ENCODE results near the gene ZIC1. TPM values are rescaled to one million over a fixed set of nuclear protein-coding genes. Genes with fewer than 3 reads are reported as not detected.

ZIC1 gene
- total RNA-seq, 4 donors from 2014 or later, result 3.9 TPM; not detected in 3

GRCh38 chr3:147407114-147407497 is 2.1 kb upstream of the ZIC1 start:
- Histone ChIP-seq H3K27me3 (peaks cover 100% of the 10 kb centered on the region), H3K27ac (no peak overlapping the region), H3K36me3 (no peaks in the 10 kb centered on the region), H3K9me3 (no peaks in the 10 kb centered on the region), H3K4me1 (peaks cover 42% of the 10 kb centered on the region), H3K4me3 (no peak overlapping the region)
- TF ChIP-seq POLR2AphosphoS5 (IDR thresholded peaks at IDR 0.05), result no peak
- TF ChIP-seq POLR2A (IDR thresholded peaks at IDR 0.05), result no peak
- TF ChIP-seq, protein P1, sequence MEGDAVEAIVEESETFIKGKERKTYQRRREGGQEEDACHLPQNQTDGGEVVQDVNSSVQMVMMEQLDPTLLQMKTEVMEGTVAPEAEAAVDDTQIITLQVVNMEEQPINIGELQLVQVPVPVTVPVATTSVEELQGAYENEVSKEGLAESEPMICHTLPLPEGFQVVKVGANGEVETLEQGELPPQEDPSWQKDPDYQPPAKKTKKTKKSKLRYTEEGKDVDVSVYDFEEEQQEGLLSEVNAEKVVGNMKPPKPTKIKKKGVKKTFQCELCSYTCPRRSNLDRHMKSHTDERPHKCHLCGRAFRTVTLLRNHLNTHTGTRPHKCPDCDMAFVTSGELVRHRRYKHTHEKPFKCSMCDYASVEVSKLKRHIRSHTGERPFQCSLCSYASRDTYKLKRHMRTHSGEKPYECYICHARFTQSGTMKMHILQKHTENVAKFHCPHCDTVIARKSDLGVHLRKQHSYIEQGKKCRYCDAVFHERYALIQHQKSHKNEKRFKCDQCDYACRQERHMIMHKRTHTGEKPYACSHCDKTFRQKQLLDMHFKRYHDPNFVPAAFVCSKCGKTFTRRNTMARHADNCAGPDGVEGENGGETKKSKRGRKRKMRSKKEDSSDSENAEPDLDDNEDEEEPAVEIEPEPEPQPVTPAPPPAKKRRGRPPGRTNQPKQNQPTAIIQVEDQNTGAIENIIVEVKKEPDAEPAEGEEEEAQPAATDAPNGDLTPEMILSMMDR (IDR thresholded peaks at IDR 0.05), result no peak
- no peak for TF ChIP-seq EP300 (IDR thresholded peaks at IDR 0.05)
- 12% methylated on average over 17 of the region's 17 CpGs for WGBS
- no peak for DNase-seq (ENCODE audit: low spot score in 2 of 2)

GRCh38 chr3:147407498-147408187 is 1.5 kb upstream of the ZIC1 start:
- no peak for DNase-seq (ENCODE audit: low spot score in 2 of 2)
- no peak overlapping the region for H3K27ac ChIP-seq
- H3K9me3 ChIP-seq, result no peaks in the 10 kb centered on the region
- peaks cover 45% of the 10 kb centered on the region for H3K4me1 ChIP-seq
- peaks cover 100% of the 10 kb centered on the region for H3K27me3 ChIP-seq
- H3K4me3 ChIP-seq, result no peak overlapping the region
- no peaks in the 10 kb centered on the region for H3K36me3 ChIP-seq
- WGBS, result 25% methylated on average over 27 of the region's 27 CpGs
- TF ChIP-seq POLR2AphosphoS5 (IDR thresholded peaks at IDR 0.05), result no peak
- TF ChIP-seq POLR2A (IDR thresholded peaks at IDR 0.05), result no peak
- TF ChIP-seq, protein P1 (IDR thresholded peaks at IDR 0.05), result no peak
- TF ChIP-seq EP300 (IDR thresholded peaks at IDR 0.05), result no peak

DNA sequence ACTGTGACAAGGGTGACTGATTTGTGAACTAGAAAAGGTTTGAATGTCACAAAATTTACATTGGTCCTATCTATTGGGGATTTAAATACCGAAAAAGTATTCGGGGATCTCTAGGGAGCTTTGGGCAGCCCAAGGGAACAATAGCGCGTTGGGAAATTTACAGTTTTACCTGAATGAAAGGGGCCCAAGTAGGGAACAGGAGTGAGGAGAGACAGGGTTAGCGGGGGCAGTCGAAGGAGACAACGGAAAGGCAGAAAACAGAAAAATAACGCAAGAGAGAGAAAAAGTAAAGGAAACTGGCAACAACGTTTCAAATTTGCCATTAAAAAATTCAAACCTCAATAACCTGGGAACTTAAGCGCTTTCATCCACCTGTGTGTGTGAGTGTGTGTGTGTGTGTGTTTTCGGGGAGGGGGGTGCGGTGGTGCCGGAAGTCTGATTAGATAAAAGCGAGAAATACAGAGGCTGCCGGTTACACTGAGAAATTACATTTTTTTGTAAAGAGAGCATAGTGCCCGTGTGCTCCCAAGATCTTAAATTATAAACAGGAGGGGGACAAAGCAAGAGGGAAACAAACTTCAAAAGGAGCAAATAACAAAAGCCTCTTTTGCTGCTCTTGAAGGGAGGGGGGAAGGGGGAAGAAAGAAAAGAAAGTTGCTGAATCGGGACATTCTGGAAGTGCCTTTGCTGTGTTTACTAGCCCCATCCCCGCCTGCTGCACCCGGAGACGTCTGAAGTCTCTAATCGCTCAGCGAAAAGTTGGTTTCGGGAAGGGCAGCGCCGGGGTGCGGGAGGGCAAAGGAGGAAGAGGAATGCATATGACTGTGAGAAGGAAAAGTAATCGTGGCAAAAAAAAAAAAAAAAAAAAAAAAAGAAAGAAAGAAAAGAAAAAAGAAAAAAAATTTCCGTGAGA is 721 bp upstream of the ZIC1 start:
- DNase-seq (ENCODE audit: low spot score in 2 of 2), result no peak
- peaks cover 53% of the 10 kb centered on the region for H3K4me1 ChIP-seq
- peaks cover 100% of the 10 kb centered on the region for H3K27me3 ChIP-seq
- H3K36me3 ChIP-seq, result no peaks in the 10 kb centered on the region
- WGBS, result 20% methylated on average over 28 of the region's 28 CpGs
- no peak overlapping the region for H3K4me3 ChIP-seq
- no peaks in the 10 kb centered on the region for H3K9me3 ChIP-seq
- TF ChIP-seq, protein P1 (IDR thresholded peaks at IDR 0.05), result no peak
- TF ChIP-seq POLR2A (IDR thresholded peaks at IDR 0.05), result no peak
- TF ChIP-seq POLR2AphosphoS5 (IDR thresholded peaks at IDR 0.05), result no peak
- TF ChIP-seq EP300 (IDR thresholded peaks at IDR 0.05), result no peak
- H3K27ac ChIP-seq, result no peak overlapping the region

DNA sequence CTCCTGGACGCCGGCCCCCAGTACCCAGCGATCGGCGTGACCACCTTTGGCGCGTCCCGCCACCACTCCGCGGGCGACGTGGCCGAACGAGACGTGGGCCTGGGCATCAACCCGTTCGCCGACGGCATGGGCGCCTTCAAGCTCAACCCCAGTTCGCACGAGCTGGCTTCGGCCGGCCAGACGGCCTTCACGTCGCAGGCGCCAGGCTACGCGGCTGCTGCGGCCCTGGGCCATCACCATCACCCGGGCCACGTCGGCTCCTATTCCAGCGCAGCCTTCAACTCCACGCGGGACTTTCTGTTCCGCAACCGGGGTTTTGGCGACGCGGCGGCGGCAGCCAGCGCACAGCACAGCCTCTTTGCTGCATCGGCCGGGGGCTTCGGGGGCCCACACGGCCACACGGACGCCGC is 956 bp downstream of the ZIC1 start:
- Histone ChIP-seq H3K27me3 (peaks cover 100% of the 10 kb centered on the region), H3K27ac (no peak overlapping the region), H3K4me1 (peaks cover 59% of the 10 kb centered on the region), H3K9me3 (no peaks in the 10 kb centered on the region), H3K36me3 (no peaks in the 10 kb centered on the region), H3K4me3 (peak overlapping the region; percentile 47)
- DNase-seq (ENCODE audit: low spot score in 2 of 2), result no peak
- TF ChIP-seq POLR2A (IDR thresholded peaks at IDR 0.05) (no peak), POLR2AphosphoS5 (IDR thresholded peaks at IDR 0.05) (no peak), EP300 (IDR thresholded peaks at IDR 0.05) (no peak)
- TF ChIP-seq, protein P1 (IDR thresholded peaks at IDR 0.05), result no peak
- whole genome bisulfite sequencing, result 2% methylated on average over 11 of the region's 52 CpGs

All from suprapubic skin (tissue), 4 donors.